Vagina (tissue), 2 donors: ENCODE measurements around the gene SIPA1.

Source experiments
- CTCF ChIP-seq, 3 experiments: fragments of 450-650 bp in 2 of 3; fragments of 200-600 bp in 1 of 3; sonication (generic) in 1 of 3; IDR thresholded peaks; one replicate each; pipeline ENCODE4 v1.5.1; 2017 to 2019; ENCODE audit warnings: antibody characterized with exemption in 3 of 3, mild to moderate bottlenecking in 2 of 3, moderate library complexity in 2 of 3
- POLR2A ChIP-seq, 2 donors: fragments of 450-650 bp; IDR thresholded peaks; one replicate each; pipeline ENCODE4 v1.6.1; 2017; ENCODE audit warnings: antibody characterized with exemption in 2 of 2, mild to moderate bottlenecking in 2 of 2, moderate library complexity in 2 of 2
- POLR2AphosphoS5 ChIP-seq, 2 donors: sonication (generic); formaldehyde crosslinking; IDR thresholded peaks; one replicate each; pipeline ENCODE4 v1.9.0; 2017; ENCODE audit warnings: antibody characterized with exemption in 2 of 2, mild to moderate bottlenecking in 2 of 2, low read depth in 1 of 2; ENCODE audit not compliant: insufficient read depth in 1 of 2

GRCh38 chr11:65588199-65589054 is 49.5 kb upstream of the SIPA1 start:
- TF ChIP-seq CTCF (IDR thresholded peaks at IDR 0.05) (peak in 1 of 3 experiments; percentile 40), POLR2A (IDR thresholded peaks at IDR 0.05) (no peak), POLR2AphosphoS5 (IDR thresholded peaks at IDR 0.05; ENCODE audit: insufficient read depth in 1 of 2, low read depth in 1 of 2) (no peak)
